AG09319 (cell line): ENCODE data around the gene GAL3ST2.
"Not testable (repeated sequence)": the region's sequence is repeated elsewhere in the genome, so short reads cannot be mapped to it uniquely, and the experiment has no call there.

ENCODE experiments used
- DNase-seq: peaks from one replicate; pipeline ENCODE4 v3.0.0-alpha.2; 2010; ENCODE audit warnings: low read depth; ENCODE audit errors: extremely low read depth
- TF ChIP-seq, protein P1 (sequence below): IDR thresholded peaks from 2 replicates; pipeline ENCODE4 v1.5.1; 2011; ENCODE audit warnings: low read depth, mild to moderate bottlenecking, inconsistent platforms, low read length, moderate library complexity

The GAL3ST2 gene

GRCh38 chr2:241776336-241777169 is at the start of gene GAL3ST2:
GAL3ST2 (plus strand) TSS chr2:241776822; CDS start chr2:241776956, 134 bp downstream.
- TF ChIP-seq, protein P1, sequence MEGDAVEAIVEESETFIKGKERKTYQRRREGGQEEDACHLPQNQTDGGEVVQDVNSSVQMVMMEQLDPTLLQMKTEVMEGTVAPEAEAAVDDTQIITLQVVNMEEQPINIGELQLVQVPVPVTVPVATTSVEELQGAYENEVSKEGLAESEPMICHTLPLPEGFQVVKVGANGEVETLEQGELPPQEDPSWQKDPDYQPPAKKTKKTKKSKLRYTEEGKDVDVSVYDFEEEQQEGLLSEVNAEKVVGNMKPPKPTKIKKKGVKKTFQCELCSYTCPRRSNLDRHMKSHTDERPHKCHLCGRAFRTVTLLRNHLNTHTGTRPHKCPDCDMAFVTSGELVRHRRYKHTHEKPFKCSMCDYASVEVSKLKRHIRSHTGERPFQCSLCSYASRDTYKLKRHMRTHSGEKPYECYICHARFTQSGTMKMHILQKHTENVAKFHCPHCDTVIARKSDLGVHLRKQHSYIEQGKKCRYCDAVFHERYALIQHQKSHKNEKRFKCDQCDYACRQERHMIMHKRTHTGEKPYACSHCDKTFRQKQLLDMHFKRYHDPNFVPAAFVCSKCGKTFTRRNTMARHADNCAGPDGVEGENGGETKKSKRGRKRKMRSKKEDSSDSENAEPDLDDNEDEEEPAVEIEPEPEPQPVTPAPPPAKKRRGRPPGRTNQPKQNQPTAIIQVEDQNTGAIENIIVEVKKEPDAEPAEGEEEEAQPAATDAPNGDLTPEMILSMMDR: no peak
- DNase-seq: no peak

GRCh38 chr2:241728000-241728399 is 48.6 kb upstream of the GAL3ST2 start:
- TF ChIP-seq, protein P1: no peak
- DNase-seq: no peak

GRCh38 chr2:241728627-241729026 is 48.0 kb upstream of the GAL3ST2 start:
- TF ChIP-seq, protein P1: no peak

GRCh38 chr2:241729868-241730267 is 46.8 kb upstream of the GAL3ST2 start:
- no peak for DNase-seq
- TF ChIP-seq, protein P1: no peak

More at GRCh38 chr2:241728627-241729026, 48.0 kb upstream of the GAL3ST2 start:
- DNase-seq: no peak

DNA sequence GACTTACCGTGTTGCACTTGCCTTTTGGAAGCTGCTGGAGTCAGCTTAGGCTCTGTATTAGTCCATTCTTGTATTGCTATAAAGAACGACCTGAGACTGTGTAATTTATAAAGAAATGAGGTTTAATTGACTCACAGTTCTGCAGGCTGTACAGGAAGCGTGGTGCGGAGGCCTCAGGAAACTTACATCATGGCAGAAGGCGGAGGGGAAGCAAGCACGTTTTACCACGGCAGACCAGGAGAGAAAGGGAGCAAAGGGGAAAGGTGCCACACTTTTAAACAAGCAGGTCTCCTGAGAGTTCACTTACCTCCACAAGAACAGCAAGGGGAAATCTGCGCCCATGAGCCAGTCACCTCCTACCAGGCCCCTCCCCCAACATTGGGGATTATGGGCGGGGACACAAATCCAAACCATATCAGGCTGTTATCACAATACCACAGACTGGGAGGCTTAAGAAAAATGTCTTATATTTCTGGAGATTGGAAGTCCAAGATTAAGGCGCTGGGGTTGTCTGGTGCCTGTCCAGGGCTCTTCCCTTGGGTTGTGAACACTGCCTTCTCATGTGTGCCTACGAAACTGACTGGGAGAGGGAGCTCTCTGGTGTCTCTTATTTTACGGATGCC is 45.8 kb upstream of the GAL3ST2 start:
- TF ChIP-seq, protein P1: no peak
- no peak for DNase-seq

DNA sequence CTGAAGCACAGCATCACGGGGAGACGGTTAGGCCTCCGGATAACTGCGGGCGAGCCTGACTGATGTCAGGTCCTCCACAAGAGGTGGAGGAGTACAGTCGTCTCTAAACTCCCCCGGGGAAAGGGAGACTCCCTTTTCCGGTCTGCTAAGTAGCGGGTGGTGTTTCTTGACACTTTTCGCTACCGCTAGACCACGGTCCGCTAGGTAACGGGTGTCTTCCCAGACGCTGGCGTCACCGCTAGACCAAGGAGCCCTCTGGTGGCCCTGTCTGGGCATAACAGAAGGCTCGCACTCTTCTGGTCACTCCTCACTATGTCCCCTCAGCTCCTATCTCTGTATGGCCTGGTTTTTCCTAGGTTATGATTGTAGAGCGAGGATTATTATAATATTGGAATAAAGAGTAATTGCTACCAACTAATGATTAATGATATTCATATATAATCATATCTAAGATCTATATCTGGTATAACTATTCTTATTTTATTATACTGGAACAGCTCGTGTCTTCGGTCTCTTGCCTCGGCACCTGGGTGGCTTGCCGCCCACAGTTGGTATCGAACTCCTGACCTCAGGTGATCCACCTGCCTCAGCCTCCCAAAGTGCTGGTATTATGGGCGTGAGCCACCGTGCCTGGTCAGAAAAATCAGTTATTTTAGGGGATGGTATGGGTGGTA is 44.0 kb upstream of the GAL3ST2 start:
- TF ChIP-seq, protein P1: peak; percentile 9
- not testable (repeated sequence) for DNase-seq
